ENCODE measurements around the gene CFAP157. TPM values are rescaled to one million over a fixed set of nuclear protein-coding genes. Genes with fewer than 3 reads are reported as not detected.

The CFAP157 gene
- polyA plus RNA-seq, 1 of the 3 experiments (the other 2 are of a cell fraction): 0.25 TPM

DNA sequence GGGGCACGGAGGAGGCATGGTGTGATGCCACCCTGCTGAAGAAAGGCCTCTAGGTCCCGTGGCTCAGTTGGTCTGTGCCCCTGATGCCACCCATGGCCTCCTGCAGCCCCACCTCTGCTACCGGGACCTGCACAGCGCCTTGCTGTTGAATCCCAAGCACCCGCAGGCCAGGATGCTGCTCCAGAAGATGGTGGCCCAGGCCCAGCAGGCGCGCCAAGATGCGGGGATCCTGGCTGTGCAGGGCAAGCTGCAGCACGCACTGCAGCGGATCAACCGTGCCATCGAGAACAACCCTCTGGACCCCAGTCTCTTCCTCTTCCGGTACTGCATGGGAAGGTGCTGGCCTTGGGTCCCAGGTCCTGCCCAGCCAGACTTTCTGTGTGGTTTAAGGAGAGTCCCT is 16.2 kb downstream of the CFAP157 start:
- no peak overlapping the region for H3K4me2 ChIP-seq
- no peak overlapping the region for H3K27ac ChIP-seq (ENCODE audit: low read depth in 2 of 2, low read length in 1 of 2)
- H3F3A ChIP-seq (replicated peaks; ENCODE audit: insufficient read depth): peaks cover 3% of the 10 kb centered on the region
- WGBS (ENCODE audit: low lambda C conversion rate): 96% methylated on average over 9 of the region's 13 CpGs
- H3K9ac ChIP-seq: no peak overlapping the region
- H2AFZ ChIP-seq (ENCODE audit: low read depth): no peak overlapping the region
- H3K36me3 ChIP-seq (replicated peaks in 1 of 2; ENCODE audit: control insufficient read depth in 1 of 2, insufficient read depth in 2 of 2, low read length in 1 of 2): no peaks in the 10 kb centered on the region
- no peaks in the 10 kb centered on the region for H3K79me2 ChIP-seq (ENCODE audit: insufficient read depth)
- H4K20me1 ChIP-seq (ENCODE audit: insufficient read depth): no peaks in the 10 kb centered on the region
- CTCF ChIA-PET: interaction anchor here (1.1 to 2.4 kb wide), 2 partner anchors 11 to 134 kb away, joined by 3 to 17 read pairs; partner anchors contain the start of gene TOR2A
- no peak for DNase-seq
- no peaks in the 10 kb centered on the region for H3K9me2 ChIP-seq
- H3K4me3 ChIP-seq (ENCODE audit: low read depth in 2 of 2, low read length in 1 of 2): no peak overlapping the region
- TF ChIP-seq NRF1 (IDR thresholded peaks at IDR 0.05; ENCODE audit: low read depth, low read length): no peak
- TF ChIP-seq JUND (IDR thresholded peaks at IDR 0.05): no peak
- no peak for TF ChIP-seq GABPA (IDR thresholded peaks at IDR 0.05; ENCODE audit: low read depth)
- TF ChIP-seq CHD2 (IDR thresholded peaks at IDR 0.05; ENCODE audit: low read length, partially characterized antibody): no peak
- TF ChIP-seq, protein P1, sequence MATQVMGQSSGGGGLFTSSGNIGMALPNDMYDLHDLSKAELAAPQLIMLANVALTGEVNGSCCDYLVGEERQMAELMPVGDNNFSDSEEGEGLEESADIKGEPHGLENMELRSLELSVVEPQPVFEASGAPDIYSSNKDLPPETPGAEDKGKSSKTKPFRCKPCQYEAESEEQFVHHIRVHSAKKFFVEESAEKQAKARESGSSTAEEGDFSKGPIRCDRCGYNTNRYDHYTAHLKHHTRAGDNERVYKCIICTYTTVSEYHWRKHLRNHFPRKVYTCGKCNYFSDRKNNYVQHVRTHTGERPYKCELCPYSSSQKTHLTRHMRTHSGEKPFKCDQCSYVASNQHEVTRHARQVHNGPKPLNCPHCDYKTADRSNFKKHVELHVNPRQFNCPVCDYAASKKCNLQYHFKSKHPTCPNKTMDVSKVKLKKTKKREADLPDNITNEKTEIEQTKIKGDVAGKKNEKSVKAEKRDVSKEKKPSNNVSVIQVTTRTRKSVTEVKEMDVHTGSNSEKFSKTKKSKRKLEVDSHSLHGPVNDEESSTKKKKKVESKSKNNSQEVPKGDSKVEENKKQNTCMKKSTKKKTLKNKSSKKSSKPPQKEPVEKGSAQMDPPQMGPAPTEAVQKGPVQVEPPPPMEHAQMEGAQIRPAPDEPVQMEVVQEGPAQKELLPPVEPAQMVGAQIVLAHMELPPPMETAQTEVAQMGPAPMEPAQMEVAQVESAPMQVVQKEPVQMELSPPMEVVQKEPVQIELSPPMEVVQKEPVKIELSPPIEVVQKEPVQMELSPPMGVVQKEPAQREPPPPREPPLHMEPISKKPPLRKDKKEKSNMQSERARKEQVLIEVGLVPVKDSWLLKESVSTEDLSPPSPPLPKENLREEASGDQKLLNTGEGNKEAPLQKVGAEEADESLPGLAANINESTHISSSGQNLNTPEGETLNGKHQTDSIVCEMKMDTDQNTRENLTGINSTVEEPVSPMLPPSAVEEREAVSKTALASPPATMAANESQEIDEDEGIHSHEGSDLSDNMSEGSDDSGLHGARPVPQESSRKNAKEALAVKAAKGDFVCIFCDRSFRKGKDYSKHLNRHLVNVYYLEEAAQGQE (IDR thresholded peaks at IDR 0.05; ENCODE audit: low read depth, low read length): no peak
- no peak for TF ChIP-seq MEF2A (IDR thresholded peaks at IDR 0.05; ENCODE audit: borderline replicate concordance, low read depth)
- TF ChIP-seq, protein P2, sequence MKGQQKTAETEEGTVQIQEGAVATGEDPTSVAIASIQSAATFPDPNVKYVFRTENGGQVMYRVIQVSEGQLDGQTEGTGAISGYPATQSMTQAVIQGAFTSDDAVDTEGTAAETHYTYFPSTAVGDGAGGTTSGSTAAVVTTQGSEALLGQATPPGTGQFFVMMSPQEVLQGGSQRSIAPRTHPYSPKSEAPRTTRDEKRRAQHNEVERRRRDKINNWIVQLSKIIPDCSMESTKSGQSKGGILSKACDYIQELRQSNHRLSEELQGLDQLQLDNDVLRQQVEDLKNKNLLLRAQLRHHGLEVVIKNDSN (IDR thresholded peaks at IDR 0.05; ENCODE audit: borderline replicate concordance, low read depth): no peak
- no peak for TF ChIP-seq FOSL2 (IDR thresholded peaks at IDR 0.05; ENCODE audit: borderline replicate concordance, low read depth)
- TF ChIP-seq RXRA (IDR thresholded peaks at IDR 0.05; ENCODE audit: borderline replicate concordance, low read depth): no peak
- TF ChIP-seq TCF12 (IDR thresholded peaks at IDR 0.05): no peak
- TF ChIP-seq, protein P3, sequence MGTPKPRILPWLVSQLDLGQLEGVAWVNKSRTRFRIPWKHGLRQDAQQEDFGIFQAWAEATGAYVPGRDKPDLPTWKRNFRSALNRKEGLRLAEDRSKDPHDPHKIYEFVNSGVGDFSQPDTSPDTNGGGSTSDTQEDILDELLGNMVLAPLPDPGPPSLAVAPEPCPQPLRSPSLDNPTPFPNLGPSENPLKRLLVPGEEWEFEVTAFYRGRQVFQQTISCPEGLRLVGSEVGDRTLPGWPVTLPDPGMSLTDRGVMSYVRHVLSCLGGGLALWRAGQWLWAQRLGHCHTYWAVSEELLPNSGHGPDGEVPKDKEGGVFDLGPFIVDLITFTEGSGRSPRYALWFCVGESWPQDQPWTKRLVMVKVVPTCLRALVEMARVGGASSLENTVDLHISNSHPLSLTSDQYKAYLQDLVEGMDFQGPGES (IDR thresholded peaks at IDR 0.05; ENCODE audit: low read depth, low read length): no peak
- TF ChIP-seq, protein P4, sequence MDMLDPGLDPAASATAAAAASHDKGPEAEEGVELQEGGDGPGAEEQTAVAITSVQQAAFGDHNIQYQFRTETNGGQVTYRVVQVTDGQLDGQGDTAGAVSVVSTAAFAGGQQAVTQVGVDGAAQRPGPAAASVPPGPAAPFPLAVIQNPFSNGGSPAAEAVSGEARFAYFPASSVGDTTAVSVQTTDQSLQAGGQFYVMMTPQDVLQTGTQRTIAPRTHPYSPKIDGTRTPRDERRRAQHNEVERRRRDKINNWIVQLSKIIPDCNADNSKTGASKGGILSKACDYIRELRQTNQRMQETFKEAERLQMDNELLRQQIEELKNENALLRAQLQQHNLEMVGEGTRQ (IDR thresholded peaks at IDR 0.05; ENCODE audit: borderline replicate concordance, low read depth, low read length): no peak
- no peak for TF ChIP-seq NFIC (IDR thresholded peaks at IDR 0.05; ENCODE audit: borderline replicate concordance)
- no peak for TF ChIP-seq EP300 (IDR thresholded peaks at IDR 0.05; ENCODE audit: borderline replicate concordance in 1 of 2, low read depth in 1 of 2, low read length in 1 of 2)
- TF ChIP-seq RFX5 (IDR thresholded peaks at IDR 0.05; ENCODE audit: low read length): no peak
- peaks cover 0 to 8% of the 10 kb centered on the region in 2 experiments; a peak in 1 of 4 replicates for H3K4me1 ChIP-seq (ENCODE audit: control insufficient read depth in 1 of 2, insufficient read depth in 2 of 2, low read depth in 1 of 2, low read length in 1 of 2)
- H3K27me3 ChIP-seq (ENCODE audit: insufficient read depth): no peaks in the 10 kb centered on the region
- no peaks in the 10 kb centered on the region for H3K9me3 ChIP-seq
- POLR2A ChIA-PET: no interaction called here
